GM12872 (cell line): Measurements from ENCODE around the gene DNAJB11.

Experiments
- TF ChIP-seq, protein P1 (sequence below): IDR thresholded peaks from 3 replicates; pipeline ENCODE4 v1.5.1; 2011; ENCODE audit warnings: low read depth, mild to moderate bottlenecking, low read length, moderate library complexity; ENCODE audit not compliant: insufficient read depth

The DNAJB11 gene

DNA sequence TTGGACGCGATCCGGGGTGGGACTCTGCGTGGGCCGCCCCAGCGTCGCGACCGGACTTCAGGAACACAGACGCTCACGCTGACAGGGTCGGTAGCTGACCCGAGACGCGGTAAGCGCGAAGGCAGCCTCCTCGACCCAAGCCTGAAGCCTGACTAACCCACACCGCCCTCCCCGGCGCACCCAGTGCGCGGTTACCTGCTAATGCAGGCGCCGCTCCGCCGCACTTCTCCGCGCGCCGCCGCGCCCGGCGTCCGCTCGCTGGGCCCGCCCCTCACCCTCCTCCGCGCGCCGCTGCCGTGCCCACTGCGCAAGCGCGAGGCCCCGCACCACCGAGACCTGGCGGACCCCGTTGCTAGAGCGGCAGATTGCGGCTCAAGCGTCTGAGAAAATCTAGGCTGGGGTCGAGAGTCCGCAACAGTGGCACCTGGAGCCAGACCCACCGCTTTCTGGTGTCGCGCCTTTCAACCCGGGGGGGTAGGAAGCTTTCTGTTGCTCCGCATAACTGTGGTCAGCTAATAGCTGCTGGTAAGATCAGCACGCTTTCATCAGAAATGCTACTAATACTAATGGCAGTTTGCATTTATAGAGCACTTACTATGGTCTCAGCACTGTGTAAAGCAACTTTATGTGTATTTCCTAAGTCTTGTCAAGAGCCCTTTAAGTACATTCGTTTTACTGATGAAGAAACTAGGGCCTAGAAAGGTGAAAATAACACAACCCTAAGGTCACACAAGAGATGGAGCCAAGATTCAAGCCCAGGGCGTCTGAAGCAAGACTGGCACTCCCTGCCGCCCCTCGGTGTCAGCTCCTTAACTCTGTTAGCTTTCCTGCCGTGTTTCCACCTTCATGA lies 3.2 kb upstream of the DNAJB11 start, which contains the start of gene TBCCD1:
Gene TBCCD1 (minus strand): TSS at position 268 of the 850 bp plus-strand sequence. CDS start 3,010 bp downstream, outside the sequence.
- TF ChIP-seq, protein P1, sequence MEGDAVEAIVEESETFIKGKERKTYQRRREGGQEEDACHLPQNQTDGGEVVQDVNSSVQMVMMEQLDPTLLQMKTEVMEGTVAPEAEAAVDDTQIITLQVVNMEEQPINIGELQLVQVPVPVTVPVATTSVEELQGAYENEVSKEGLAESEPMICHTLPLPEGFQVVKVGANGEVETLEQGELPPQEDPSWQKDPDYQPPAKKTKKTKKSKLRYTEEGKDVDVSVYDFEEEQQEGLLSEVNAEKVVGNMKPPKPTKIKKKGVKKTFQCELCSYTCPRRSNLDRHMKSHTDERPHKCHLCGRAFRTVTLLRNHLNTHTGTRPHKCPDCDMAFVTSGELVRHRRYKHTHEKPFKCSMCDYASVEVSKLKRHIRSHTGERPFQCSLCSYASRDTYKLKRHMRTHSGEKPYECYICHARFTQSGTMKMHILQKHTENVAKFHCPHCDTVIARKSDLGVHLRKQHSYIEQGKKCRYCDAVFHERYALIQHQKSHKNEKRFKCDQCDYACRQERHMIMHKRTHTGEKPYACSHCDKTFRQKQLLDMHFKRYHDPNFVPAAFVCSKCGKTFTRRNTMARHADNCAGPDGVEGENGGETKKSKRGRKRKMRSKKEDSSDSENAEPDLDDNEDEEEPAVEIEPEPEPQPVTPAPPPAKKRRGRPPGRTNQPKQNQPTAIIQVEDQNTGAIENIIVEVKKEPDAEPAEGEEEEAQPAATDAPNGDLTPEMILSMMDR, result no peak

DNA sequence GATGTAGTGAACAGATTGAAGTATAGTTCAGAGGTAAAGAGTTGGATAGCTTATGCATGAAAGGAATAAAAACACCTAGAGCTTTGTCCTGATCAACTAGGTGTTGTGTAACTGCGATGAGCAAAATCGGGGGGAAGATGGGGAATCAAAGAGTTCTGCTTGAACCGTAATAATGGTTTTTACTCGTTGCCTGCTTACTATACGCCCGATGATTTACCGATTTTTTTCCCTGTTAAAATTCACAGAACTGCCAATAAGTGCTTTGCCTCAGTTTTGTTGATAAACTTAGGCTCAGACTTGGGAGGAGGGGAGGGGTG lies 783 bp upstream of the DNAJB11 start:
- TF ChIP-seq, protein P1, result no peak

DNA sequence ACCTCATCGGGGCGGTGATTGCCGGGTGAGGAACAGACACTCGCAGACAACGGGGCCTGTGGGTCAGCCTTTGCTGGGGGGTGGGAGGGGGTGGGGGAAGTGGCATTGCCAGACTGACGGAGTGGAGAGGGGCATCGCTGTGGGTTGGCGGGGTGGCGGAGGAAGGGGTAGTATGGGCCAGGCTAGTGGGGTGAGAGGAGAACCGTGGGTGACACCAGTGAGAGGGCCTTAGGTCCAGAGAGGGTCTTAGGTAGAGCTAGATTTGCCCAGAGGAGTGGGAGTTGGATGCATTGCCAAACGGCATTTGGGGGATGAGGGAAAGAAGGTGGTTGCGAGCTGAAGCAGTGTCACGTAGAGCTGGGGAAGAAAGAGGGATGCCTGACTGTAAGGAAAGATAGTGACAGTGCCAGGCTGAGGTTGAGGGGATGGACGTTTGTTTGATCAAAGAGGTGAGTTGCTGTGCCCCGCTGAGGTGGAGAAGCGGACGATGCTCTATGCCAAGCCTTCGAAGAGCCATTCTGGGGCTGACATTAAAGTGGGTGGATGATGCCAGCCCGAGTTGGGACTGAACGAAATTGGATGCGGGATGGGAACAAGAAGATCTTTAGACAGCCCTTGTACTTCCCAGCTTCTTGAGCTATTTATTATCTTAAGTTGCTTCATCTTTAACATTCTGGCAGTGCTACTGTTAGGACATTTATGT lies 572 bp downstream of the DNAJB11 start:
- TF ChIP-seq, protein P1, result no peak

DNA sequence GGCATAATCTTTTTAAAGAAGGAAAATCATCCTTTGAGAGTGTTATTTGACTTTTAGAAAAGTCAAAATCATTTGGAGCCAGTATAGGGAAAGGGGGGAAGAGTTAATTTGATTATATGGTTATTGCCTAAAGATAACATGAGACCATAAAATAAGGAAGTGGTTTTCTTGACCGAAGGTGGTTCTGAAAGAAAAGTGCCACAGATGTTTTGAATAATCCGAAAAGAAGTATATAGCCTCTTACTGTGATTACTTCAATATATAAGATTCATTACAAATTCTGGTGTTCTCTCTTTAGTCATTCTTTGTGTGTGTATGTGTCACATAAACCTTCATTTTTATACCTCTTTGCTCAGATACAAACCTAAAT lies 1.1 kb downstream of the DNAJB11 start:
- TF ChIP-seq, protein P1, result no peak

DNA sequence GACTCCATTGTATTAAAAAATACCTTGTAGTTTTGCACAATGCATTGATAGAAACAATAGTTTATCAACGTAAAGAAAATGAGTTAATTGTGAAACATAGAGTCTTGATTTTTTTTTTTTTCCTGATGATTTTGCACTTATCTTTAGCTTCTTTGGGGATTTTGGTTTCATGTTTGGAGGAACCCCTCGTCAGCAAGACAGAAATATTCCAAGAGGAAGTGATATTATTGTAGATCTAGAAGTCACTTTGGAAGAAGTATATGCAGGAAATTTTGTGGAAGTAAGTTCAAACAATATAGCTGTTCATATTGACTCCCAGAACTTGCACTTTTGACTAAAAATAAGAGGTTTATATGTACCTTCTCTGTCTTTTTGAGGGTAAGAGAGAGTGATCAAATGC lies 7.0 kb downstream of the DNAJB11 start:
- TF ChIP-seq, protein P1, result no peak

DNA sequence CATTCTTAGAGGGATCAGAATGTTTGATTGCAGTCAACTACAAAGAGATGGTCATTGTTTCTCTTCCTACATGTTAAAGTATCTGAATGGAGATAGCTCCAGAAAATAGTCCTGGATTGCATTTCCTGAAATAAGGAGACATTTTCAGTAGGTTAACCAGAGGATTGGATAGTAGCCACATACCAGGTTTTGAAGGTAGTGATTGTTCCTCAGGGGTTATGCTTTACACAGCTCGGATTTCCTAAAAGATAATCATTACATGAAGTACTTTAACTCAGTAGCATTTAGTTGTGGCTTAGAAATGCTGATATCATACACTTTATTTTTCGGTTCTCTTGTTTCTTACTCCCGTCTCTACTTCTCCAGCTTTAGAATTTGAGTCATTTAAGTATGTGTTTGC lies 10.3 kb downstream of the DNAJB11 start:
- TF ChIP-seq, protein P1, result no peak

DNA sequence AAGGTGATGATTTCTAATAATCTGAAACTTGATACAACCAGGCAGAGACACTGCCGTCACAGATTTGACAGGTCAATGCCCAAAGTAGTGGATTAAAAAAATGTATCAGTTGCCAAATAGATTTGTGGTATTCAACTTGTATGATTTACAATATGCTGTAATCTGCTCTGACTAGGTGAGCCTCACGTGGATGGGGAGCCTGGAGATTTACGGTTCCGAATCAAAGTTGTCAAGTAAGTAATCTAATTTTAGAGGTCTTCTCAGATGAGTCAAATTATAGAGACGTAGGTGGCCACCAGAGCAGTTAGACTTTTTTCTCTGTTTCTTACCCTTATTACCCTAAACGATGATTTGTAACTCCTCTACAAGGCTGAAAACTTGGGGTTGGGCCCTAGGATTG lies 12.0 kb downstream of the DNAJB11 start:
- TF ChIP-seq, protein P1, result no peak
